ENCODE data around the gene HDGFL2.

The HDGFL2 gene

DNA sequence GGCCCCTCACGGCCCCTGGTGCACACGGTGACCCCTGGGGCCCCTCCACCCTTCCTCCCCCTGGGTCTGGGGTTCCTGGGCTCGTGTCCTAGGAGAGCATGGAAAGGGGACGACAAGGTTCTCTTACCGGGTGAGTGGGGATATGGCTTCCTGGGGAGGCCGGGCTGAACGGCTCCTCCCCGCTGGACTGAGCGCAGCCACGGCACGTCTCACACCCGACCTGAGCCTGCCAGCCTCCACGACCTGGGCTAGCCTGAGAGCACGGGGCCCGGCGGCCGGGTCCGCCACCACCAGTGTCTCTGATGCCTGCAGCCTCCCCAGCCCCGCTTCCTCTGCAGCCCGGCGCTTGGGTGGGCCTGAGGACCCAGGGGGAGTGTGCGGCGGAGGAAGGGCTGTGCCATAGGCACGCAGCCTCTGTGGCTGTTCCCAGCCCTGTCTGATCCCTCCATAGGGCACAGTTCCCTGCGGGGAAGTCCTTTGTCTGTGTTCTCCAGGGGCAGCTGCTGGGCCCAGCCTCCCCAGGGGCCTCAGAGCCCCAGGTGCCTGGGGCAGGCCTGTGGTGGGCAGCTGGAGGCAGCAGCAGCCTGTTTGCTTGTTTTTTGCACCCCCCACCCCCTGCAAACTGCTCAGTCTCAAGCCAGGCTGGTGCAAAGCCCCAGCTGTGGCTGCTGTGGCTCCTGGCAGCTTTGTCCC, 31.2 kb downstream of the HDGFL2 start:
- Histone ChIP-seq H3K27ac (ENCODE audit: low read depth, low read length) (no peak overlapping the region), H3K36me3 (ENCODE audit: control insufficient read depth, insufficient read depth, low read length) (peaks cover 53% of the 10 kb centered on the region), H3K4me1 (ENCODE audit: control insufficient read depth, insufficient read depth, low read length) (no peaks in the 10 kb centered on the region), H3K4me3 (ENCODE audit: low read depth, low read length) (no peak overlapping the region), H3K9me3 (ENCODE audit: control insufficient read depth, insufficient read depth, low read length) (no peaks in the 10 kb centered on the region), H3K27me3 (ENCODE audit: control insufficient read depth, insufficient read depth, low read length) (peaks cover 5% of the 10 kb centered on the region; the same call in 1 of the 2 replicates), H3K9ac (ENCODE audit: low read depth, low read length) (no peak overlapping the region)

GRCh38 chr19:4503825-4504170, 31.7 kb downstream of the HDGFL2 start:
- H3K36me3 ChIP-seq (ENCODE audit: control insufficient read depth, insufficient read depth, low read length): peaks cover 48% of the 10 kb centered on the region
- H3K27me3 ChIP-seq (ENCODE audit: control insufficient read depth, insufficient read depth, low read length): peaks cover 5% of the 10 kb centered on the region; the same call in 1 of the 2 replicates
- H3K4me1 ChIP-seq (ENCODE audit: control insufficient read depth, insufficient read depth, low read length): no peaks in the 10 kb centered on the region
- H3K9ac ChIP-seq (ENCODE audit: low read depth, low read length): no peak overlapping the region
- no peaks in the 10 kb centered on the region for H3K9me3 ChIP-seq (ENCODE audit: control insufficient read depth, insufficient read depth, low read length)
- H3K4me3 ChIP-seq (ENCODE audit: low read depth, low read length): no peak overlapping the region
- no peak overlapping the region for H3K27ac ChIP-seq (ENCODE audit: low read depth, low read length)

- H3K4me3 ChIP-seq (ENCODE audit: low read depth, low read length): no peak overlapping the region
- no peak overlapping the region for H3K27ac ChIP-seq (ENCODE audit: low read depth, low read length)
- peaks cover 46% of the 10 kb centered on the region for H3K36me3 ChIP-seq (ENCODE audit: control insufficient read depth, insufficient read depth, low read length)
- H3K27me3 ChIP-seq (ENCODE audit: control insufficient read depth, insufficient read depth, low read length): peaks cover 5% of the 10 kb centered on the region; the same call in 1 of the 2 replicates
- H3K9ac ChIP-seq (ENCODE audit: low read depth, low read length): no peak overlapping the region
- H3K4me1 ChIP-seq (ENCODE audit: control insufficient read depth, insufficient read depth, low read length): no peaks in the 10 kb centered on the region
- H3K9me3 ChIP-seq (ENCODE audit: control insufficient read depth, insufficient read depth, low read length): no peaks in the 10 kb centered on the region
Observed at GRCh38 chr19:4504297-4504701, 32.2 kb downstream of the HDGFL2 start.

DNA sequence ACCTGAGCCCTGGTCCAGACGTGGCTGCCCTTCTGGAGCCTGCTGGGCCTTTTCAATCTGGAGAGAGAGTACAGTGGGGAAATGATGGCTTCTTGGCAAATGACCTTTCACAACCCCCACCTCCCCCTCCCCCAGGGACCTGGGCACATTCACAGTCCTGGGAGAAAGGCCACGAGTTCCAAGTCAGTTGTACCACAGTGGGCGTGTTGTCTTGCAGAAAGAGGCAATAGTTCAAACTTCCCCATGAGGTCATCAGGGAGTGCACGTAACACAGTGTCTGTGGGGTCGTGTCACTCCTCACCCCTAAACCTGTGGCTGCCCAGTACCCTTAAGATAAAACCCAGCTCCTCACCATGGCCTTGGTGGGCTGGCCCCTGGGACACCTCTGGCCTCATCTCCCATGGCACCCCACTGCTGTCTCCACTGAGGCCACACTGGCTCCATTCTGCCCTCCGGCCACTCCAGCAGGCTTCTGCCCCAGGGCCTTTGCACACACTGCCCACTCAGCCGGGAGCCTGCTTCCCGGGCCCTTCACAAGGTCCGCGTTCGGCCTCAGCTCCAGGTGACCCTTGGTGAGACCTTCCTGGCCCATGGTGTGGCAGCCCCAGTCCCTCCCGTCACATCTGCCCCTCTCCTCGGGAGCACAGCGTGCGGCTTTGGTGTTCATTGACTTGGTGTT, 32.9 kb downstream of the HDGFL2 start:
- Histone ChIP-seq H3K36me3 (ENCODE audit: control insufficient read depth, insufficient read depth, low read length) (peaks cover 42% of the 10 kb centered on the region), H3K9ac (ENCODE audit: low read depth, low read length) (no peak overlapping the region), H3K4me3 (ENCODE audit: low read depth, low read length) (no peak overlapping the region), H3K4me1 (ENCODE audit: control insufficient read depth, insufficient read depth, low read length) (no peaks in the 10 kb centered on the region), H3K27me3 (ENCODE audit: control insufficient read depth, insufficient read depth, low read length) (peaks cover 5% of the 10 kb centered on the region; the same call in 1 of the 2 replicates), H3K9me3 (ENCODE audit: control insufficient read depth, insufficient read depth, low read length) (no peaks in the 10 kb centered on the region), H3K27ac (ENCODE audit: low read depth, low read length) (no peak overlapping the region)

DNA sequence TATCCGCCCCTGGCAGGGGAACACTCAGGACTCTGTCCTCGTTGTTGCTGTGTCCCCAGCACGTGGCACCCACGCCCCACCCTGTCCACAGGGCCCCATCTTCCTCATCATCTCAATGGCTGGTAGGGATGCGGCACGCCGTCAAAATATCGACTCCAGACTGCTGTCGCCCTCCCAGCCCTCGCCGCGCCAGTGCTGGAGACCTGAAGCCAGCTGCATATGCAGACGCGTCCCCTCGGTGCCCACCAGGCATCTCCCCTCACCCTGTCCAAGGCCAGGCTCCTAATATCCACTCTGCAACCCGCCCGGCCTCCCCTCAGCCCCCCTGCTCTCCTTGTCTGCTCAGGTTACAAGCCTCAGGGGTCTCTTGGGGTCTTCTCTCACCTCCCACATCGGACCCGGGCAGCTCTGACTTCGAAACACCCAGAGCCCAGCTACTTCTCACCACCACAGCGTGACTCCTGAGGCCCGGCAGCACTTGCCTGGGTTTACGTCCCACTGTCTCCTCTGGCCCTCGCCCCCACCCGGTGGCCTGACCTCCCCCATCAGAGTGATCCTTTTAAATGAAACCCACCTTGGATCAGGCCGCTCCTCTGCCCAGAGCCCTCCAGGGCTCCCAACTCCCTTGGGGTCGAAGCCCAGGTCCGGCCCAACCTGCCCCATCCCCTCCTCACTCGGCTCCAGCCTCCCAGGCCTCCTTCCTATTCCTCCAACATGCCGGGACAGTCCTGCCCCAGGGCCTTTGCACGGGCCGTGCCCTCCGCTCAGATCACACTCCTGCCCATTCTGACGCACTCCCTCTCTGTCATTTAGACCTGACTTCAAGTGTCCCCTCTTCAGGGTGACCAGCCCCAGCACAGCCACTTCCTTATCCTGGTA, 33.7 kb downstream of the HDGFL2 start:
- no peak overlapping the region for H3K27ac ChIP-seq (ENCODE audit: low read depth, low read length)
- H3K4me3 ChIP-seq (ENCODE audit: low read depth, low read length): no peak overlapping the region
- no peak overlapping the region for H3K9ac ChIP-seq (ENCODE audit: low read depth, low read length)
- no peaks in the 10 kb centered on the region for H3K9me3 ChIP-seq (ENCODE audit: control insufficient read depth, insufficient read depth, low read length)
- H3K4me1 ChIP-seq (ENCODE audit: control insufficient read depth, insufficient read depth, low read length): no peaks in the 10 kb centered on the region
- peaks cover 38% of the 10 kb centered on the region for H3K36me3 ChIP-seq (ENCODE audit: control insufficient read depth, insufficient read depth, low read length)
- peaks cover 10% of the 10 kb centered on the region for H3K27me3 ChIP-seq (ENCODE audit: control insufficient read depth, insufficient read depth, low read length)

DNA sequence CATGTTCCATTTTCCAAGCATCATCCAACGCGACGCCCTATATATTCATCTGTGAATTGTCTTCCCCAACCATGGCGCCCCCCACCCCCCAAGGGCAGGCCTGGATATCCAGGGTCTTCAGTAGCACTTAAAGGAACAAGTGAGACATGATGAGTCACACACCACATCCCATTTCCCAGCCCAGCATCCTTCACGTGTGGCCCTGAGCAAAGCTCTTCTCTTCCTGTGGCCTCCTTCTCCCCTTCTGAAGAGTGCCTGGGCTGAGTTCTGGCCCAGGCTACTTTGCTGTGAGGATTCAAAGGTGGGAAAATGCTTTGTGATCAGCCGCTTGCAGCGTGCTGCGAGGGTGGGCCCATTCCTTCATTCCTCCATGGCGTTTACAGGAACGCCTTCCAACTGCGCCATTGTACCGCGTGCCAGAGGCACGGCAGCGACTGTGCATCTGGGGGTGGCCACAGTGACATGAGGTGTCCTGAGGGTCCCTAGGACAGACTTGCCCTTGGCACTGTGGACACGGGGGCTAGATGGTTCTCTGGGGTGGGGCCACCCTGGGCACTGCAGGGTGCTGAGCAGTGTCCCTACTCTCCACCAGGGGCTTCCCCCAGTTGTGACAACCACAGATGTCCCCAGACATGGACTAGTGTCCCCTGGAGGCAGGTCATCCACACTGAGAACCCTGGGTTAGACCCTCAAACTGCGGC, 34.5 kb downstream of the HDGFL2 start:
- Histone ChIP-seq H3K27ac (ENCODE audit: low read depth, low read length) (no peak overlapping the region), H3K4me1 (ENCODE audit: control insufficient read depth, insufficient read depth, low read length) (no peaks in the 10 kb centered on the region), H3K9me3 (ENCODE audit: control insufficient read depth, insufficient read depth, low read length) (no peaks in the 10 kb centered on the region), H3K27me3 (ENCODE audit: control insufficient read depth, insufficient read depth, low read length) (peaks cover 18% of the 10 kb centered on the region), H3K9ac (ENCODE audit: low read depth, low read length) (no peak overlapping the region), H3K4me3 (ENCODE audit: low read depth, low read length) (no peak overlapping the region), H3K36me3 (ENCODE audit: control insufficient read depth, insufficient read depth, low read length) (peaks cover 30% of the 10 kb centered on the region)

DNA sequence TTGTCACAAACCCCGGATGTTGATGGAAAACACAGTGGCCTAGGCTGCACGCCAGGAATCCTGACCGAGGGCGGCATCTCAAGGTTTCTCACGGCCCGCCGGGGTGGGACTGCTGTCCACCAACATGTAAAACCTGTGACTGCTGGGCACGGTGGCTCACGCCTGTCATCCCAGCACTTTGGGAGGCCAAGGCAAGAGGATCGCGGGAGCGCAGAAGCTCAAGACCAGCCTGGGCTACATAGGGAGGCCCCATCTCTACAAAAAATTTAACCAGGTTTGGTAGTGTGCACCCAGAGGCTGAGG, 35.0 kb downstream of the HDGFL2 start:
- Histone ChIP-seq H3K27me3 (ENCODE audit: control insufficient read depth, insufficient read depth, low read length) (peaks cover 23% of the 10 kb centered on the region), H3K9me3 (ENCODE audit: control insufficient read depth, insufficient read depth, low read length) (no peaks in the 10 kb centered on the region), H3K27ac (ENCODE audit: low read depth, low read length) (no peak overlapping the region), H3K4me3 (ENCODE audit: low read depth, low read length) (no peak overlapping the region), H3K4me1 (ENCODE audit: control insufficient read depth, insufficient read depth, low read length) (no peaks in the 10 kb centered on the region), H3K36me3 (ENCODE audit: control insufficient read depth, insufficient read depth, low read length) (peaks cover 27% of the 10 kb centered on the region), H3K9ac (ENCODE audit: low read depth, low read length) (no peak overlapping the region)

GRCh38 chr19:4507804-4508203, 35.7 kb downstream of the HDGFL2 start:
- Histone ChIP-seq H3K4me3 (ENCODE audit: low read depth, low read length) (no peak overlapping the region), H3K36me3 (ENCODE audit: control insufficient read depth, insufficient read depth, low read length) (peaks cover 20% of the 10 kb centered on the region), H3K9ac (ENCODE audit: low read depth, low read length) (no peak overlapping the region), H3K27ac (ENCODE audit: low read depth, low read length) (no peak overlapping the region), H3K27me3 (ENCODE audit: control insufficient read depth, insufficient read depth, low read length) (peaks cover 30% of the 10 kb centered on the region), H3K9me3 (ENCODE audit: control insufficient read depth, insufficient read depth, low read length) (no peaks in the 10 kb centered on the region), H3K4me1 (ENCODE audit: control insufficient read depth, insufficient read depth, low read length) (no peaks in the 10 kb centered on the region)

DNA sequence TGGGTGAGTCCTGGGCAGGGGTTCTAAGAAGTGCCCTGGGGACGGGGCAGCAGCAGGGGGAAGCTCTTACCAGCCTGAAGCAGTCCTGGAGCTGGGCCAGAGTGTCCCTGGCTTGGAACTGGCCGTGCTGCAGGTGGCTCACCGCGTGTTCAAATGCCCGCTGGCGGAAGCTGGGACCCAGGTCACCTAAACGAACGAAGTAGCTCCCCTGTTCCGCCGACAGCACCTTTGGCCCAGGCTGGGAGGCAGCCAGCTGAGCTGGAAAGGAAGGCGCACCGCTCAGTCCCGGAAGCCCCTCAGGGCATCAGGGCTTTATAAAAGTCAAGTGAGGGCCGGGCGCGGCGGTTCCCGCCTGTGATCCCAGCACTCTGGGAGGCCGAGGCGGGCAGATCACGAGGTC, 36.6 kb downstream of the HDGFL2 start:
- Histone ChIP-seq H3K27ac (ENCODE audit: low read depth, low read length) (no peak overlapping the region), H3K9ac (ENCODE audit: low read depth, low read length) (no peak overlapping the region), H3K4me1 (ENCODE audit: control insufficient read depth, insufficient read depth, low read length) (no peaks in the 10 kb centered on the region), H3K9me3 (ENCODE audit: control insufficient read depth, insufficient read depth, low read length) (no peaks in the 10 kb centered on the region), H3K4me3 (ENCODE audit: low read depth, low read length) (no peak overlapping the region), H3K36me3 (ENCODE audit: control insufficient read depth, insufficient read depth, low read length) (peaks cover 12% of the 10 kb centered on the region; the same call in 1 of the 2 replicates), H3K27me3 (ENCODE audit: control insufficient read depth, insufficient read depth, low read length) (peaks cover 39% of the 10 kb centered on the region)

DNA sequence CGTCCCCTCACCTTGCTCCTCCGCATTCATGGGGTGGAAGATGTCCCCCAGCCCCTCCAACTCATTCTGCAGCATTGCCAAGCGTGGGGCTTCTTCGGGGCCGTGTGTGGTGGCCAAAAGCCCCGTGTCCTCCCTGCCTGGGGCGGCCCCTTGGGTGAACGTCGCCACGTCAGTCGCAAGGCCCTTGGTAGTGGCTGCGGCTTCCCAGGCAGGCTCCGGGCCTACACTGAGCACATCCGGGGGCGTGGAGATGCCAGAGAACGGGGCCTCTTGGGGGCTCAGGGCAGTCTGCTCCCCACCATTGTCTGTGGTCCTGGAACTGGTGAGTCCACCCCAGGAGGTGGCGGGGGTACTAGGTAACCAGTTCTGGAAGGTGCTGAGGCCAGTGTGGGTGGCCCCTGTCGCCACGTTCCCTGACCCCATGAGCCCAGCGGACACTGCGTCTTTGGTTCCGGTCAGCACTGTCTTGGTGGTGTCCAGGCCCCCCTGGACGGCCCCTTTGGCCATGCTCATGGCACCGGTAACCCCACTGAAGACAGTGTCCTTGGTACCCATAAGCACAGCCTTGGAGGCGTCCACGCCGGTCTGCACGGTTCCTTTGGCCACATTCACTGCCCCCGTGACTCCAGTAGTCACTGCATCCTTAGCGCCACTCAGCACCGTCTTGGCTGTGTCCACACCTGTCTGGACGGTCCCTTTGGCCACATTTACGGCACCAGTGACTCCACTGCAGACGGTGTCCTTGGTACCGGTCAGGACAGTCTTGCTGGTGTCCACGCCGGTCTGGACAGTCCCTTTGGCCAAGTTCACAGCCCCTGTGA, 38.5 kb downstream of the HDGFL2 start:
- H3K27ac ChIP-seq (ENCODE audit: low read depth, low read length): no peak overlapping the region
- peaks cover 45% of the 10 kb centered on the region for H3K27me3 ChIP-seq (ENCODE audit: control insufficient read depth, insufficient read depth, low read length)
- H3K36me3 ChIP-seq (ENCODE audit: control insufficient read depth, insufficient read depth, low read length): peaks cover 4% of the 10 kb centered on the region; the same call in 1 of the 2 replicates
- no peak overlapping the region for H3K9ac ChIP-seq (ENCODE audit: low read depth, low read length)
- H3K4me1 ChIP-seq (ENCODE audit: control insufficient read depth, insufficient read depth, low read length): no peaks in the 10 kb centered on the region
- H3K9me3 ChIP-seq (ENCODE audit: control insufficient read depth, insufficient read depth, low read length): no peaks in the 10 kb centered on the region
- no peak overlapping the region for H3K4me3 ChIP-seq (ENCODE audit: low read depth, low read length)
